DOHH2 (cell line): ENCODE data around the gene KLF16.

Experiments
- H3F3A ChIP-seq: fragments of 200-600 bp; sonication (generic), shearing (Covaris generic); 2 replicates; pipeline ENCODE4 v1.6.0; 2016; ENCODE audit warnings: antibody characterized with exemption, mild to moderate bottlenecking; ENCODE audit not compliant: control insufficient read depth, insufficient read depth
- H3K27ac ChIP-seq: fragments of 200-600 bp; sonication (generic); 2 replicates; pipeline ENCODE4 v1.5.1; 2014; ENCODE audit warnings: low read depth, mild to moderate bottlenecking, low read length, moderate library complexity
- H3K27me3 ChIP-seq: fragments of 200-600 bp; sonication (generic); 2 replicates; pipeline ENCODE4 v1.6.1; 2014; ENCODE audit warnings: mild to moderate bottlenecking, low read length, mixed read lengths; ENCODE audit not compliant: control insufficient read depth
- H3K36me3 ChIP-seq: fragments of 200-600 bp; sonication (generic); 2 replicates; pipeline ENCODE4 v1.6.1; 2014; ENCODE audit warnings: mild to moderate bottlenecking, low read length, moderate library complexity, mixed read lengths; ENCODE audit not compliant: control insufficient read depth
- H3K4me1 ChIP-seq: fragments of 200-600 bp; sonication (generic); 2 replicates; pipeline ENCODE4 v1.6.1; 2014; ENCODE audit warnings: mild to moderate bottlenecking, low read length, mixed read lengths; ENCODE audit not compliant: control insufficient read depth
- H3K4me2 ChIP-seq: fragments of 200-600 bp; sonication (generic); 2 replicates; pipeline ENCODE4 v1.6.0; 2014; ENCODE audit warnings: mild to moderate bottlenecking, low read length, moderate library complexity
- H3K4me3 ChIP-seq: fragments of 200-600 bp; sonication (generic); 2 replicates; pipeline ENCODE4 v1.5.1; 2014; ENCODE audit warnings: mild to moderate bottlenecking, low read length, mixed read lengths
- H3K79me2 ChIP-seq: fragments of 200-600 bp; sonication (generic); 2 replicates; pipeline ENCODE4 v1.6.1; 2014; ENCODE audit warnings: mild to moderate bottlenecking, low read length, mixed read lengths; ENCODE audit not compliant: control insufficient read depth
- H3K9me2 ChIP-seq: fragments of 200-600 bp; sonication (generic); replicated peaks from 2 replicates; pipeline ENCODE4 v1.6.1; 2014; ENCODE audit warnings: mild to moderate bottlenecking, low read length, mixed read lengths; ENCODE audit not compliant: control insufficient read depth
- H3K9me3 ChIP-seq: fragments of 200-600 bp; sonication (generic); 2 replicates; pipeline ENCODE4 v1.6.1; 2014; ENCODE audit warnings: antibody characterized with exemption, low read length, mixed read lengths; ENCODE audit not compliant: control insufficient read depth, insufficient read depth
- H4K20me1 ChIP-seq: fragments of 200-600 bp; sonication (generic); 2 replicates; pipeline ENCODE4 v1.6.0; 2014; ENCODE audit warnings: low read depth, mild to moderate bottlenecking, antibody characterized with exemption, low read length, moderate library complexity; ENCODE audit not compliant: control insufficient read depth, insufficient read depth
- CTCF ChIP-seq: fragments of 200-600 bp; sonication (generic); IDR thresholded peaks from one replicate; pipeline ENCODE4 v1.5.1; 2014; ENCODE audit warnings: antibody characterized with exemption, mild to moderate bottlenecking, low read depth, low read length; ENCODE audit not compliant: poor library complexity, severe bottlenecking
- EZH2phosphoT487 ChIP-seq: fragments of 200-600 bp; sonication (generic); IDR thresholded peaks from 2 replicates; pipeline ENCODE4 v1.6.1; 2017; ENCODE audit warnings: borderline replicate concordance, mild to moderate bottlenecking, antibody characterized with exemption, low read length, moderate library complexity, mixed read lengths

Gene KLF16

GRCh38 chr19:1901940-1902404 is 38.6 kb upstream of the KLF16 start:
- TF ChIP-seq CTCF (no peak), EZH2phosphoT487 (no peak)
- H4K20me1 ChIP-seq, result no peaks in the 10 kb centered on the region; the same call in 1 of the 2 replicates
- peaks cover 52% of the 10 kb centered on the region for H3K4me1 ChIP-seq
- H3K27me3 ChIP-seq, result no peaks in the 10 kb centered on the region
- no peak overlapping the region for H3K4me2 ChIP-seq
- no peak overlapping the region for H3K27ac ChIP-seq
- peaks cover 15% of the 10 kb centered on the region for H3K79me2 ChIP-seq
- peaks cover 29% of the 10 kb centered on the region for H3F3A ChIP-seq
- no peak overlapping the region for H3K4me3 ChIP-seq
- H3K36me3 ChIP-seq, result peaks cover 6% of the 10 kb centered on the region
- no peaks in the 10 kb centered on the region for H3K9me3 ChIP-seq
- H3K9me2 ChIP-seq, result no peaks in the 10 kb centered on the region

GRCh38 chr19:1896508-1896907 is 33.1 kb upstream of the KLF16 start:
- Histone ChIP-seq H3K9me2 (no peaks in the 10 kb centered on the region), H3K4me3 (peak overlapping the region; percentile 54), H3K27ac (no peak overlapping the region), H3K79me2 (no peaks in the 10 kb centered on the region), H4K20me1 (no peaks in the 10 kb centered on the region), H3K27me3 (no peaks in the 10 kb centered on the region), H3K4me1 (peaks cover 51% of the 10 kb centered on the region), H3K36me3 (no peaks in the 10 kb centered on the region), H3F3A (peaks cover 9% of the 10 kb centered on the region), H3K4me2 (peak overlapping the region; percentile 52), H3K9me3 (no peaks in the 10 kb centered on the region)
- no peak for TF ChIP-seq EZH2phosphoT487
- no peak for TF ChIP-seq CTCF

GRCh38 chr19:1893791-1894190 is 30.4 kb upstream of the KLF16 start:
- no peaks in the 10 kb centered on the region for H3K27me3 ChIP-seq
- no peaks in the 10 kb centered on the region for H3K79me2 ChIP-seq
- no peak overlapping the region for H3K4me2 ChIP-seq
- H3K9me3 ChIP-seq, result no peaks in the 10 kb centered on the region
- H3F3A ChIP-seq, result peaks cover 6% of the 10 kb centered on the region; the same call in 1 of the 2 replicates
- no peaks in the 10 kb centered on the region for H3K36me3 ChIP-seq
- no peaks in the 10 kb centered on the region for H4K20me1 ChIP-seq
- H3K4me3 ChIP-seq, result no peak overlapping the region
- TF ChIP-seq CTCF, result no peak
- no peak for TF ChIP-seq EZH2phosphoT487
- H3K9me2 ChIP-seq, result no peaks in the 10 kb centered on the region
- H3K4me1 ChIP-seq, result peaks cover 47% of the 10 kb centered on the region
- H3K27ac ChIP-seq, result no peak overlapping the region
